GM18873 (cell line): ENCODE results near the gene DAB2IP.
"Not testable (repeated sequence)": the region's sequence is repeated elsewhere in the genome, so short reads cannot be mapped to it uniquely, and the experiment has no call there.

Experiments
- ATAC-seq: cut with Tn5 transposase; IDR thresholded peaks from one replicate; pipeline ENCODE4 v1.9.1; 2021; ENCODE audit warnings: mild to moderate bottlenecking, moderate library complexity, moderate number of reproducible peaks; ENCODE audit not compliant: unreplicated experiment, low FRiP score

Gene DAB2IP

DNA sequence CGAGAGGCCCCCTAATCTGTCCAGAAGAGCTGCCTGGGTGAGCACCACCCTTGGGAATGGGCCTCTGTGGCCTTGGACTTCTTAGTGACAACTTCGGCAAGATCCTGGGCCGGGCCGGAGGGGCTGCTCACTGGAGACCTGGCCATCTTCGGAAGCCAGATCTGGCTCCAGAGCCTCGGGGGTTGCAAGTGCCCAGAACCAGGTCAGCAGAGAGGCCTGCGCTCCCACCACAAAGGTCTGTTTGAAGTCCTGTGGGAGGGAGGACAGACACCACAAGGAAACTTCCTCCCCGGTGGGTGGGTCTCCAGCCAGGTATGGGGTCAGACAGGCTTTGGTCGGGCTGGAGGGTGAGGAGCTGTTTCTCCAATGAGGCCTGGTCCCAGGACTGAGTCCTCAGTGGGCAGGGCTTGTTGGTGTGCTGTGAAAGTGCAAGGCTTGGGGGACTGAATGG is 86.1 kb downstream of the DAB2IP start:
- no peak for ATAC-seq

- no peak for ATAC-seq
Measured at GRCh38 chr9:121738411-121738810, 87.0 kb downstream of the DAB2IP start.

- ATAC-seq, result no peak
Measured at GRCh38 chr9:121738968-121739367, 87.5 kb downstream of the DAB2IP start.

DNA sequence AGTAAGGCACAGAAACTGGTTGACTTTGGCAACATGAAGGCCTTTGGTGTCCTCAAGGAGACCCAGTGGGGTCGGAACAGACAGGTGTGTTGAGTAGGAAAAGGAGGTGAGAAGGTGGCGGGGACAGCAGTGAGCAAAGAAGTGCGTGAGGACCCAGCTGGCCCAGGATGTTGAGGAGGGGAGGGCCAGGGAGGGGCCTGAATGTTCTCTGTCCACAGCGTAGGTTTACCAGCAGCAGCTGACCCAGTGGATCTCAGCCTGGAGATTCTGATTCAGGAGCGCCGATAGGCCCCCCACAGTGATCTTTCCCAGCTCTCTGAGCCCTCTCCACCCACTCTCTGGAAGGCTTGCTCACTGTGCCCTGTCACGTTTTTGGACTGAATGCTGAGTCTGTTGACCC is 88.5 kb downstream of the DAB2IP start:
- no peak for ATAC-seq

DNA sequence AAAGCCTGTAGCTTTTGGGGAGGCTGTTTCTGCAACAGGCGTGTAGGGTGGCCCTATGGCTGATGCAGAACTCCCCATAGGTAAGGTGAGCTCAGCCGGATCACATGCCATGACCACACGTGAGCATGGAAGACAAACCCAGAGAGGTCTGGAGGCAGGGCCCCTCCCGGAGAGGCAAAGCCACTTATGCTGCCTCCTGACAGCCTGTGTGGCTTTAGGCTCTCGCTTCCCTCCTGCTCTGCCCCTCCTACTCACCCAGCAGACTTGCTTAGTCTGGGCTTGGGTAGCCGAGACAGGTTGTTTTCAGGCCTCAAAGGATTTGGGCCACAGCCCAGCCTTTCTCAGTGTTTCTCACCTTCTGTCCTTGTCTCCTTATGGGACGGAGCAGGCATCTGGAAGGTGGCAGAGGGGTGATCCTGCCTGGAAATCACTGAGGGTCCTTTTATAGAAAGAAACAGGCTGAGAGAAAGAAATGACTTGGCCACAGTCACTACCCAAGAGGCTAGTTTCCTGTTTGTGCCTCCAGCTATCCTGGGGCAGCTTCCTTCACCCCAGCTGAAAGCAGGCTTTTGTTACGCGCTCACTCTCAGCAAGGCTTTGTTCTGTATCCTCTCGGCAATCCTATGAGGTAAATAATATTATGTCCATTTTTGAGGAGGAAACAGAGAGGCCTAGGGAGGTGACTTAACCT is 89.9 kb downstream of the DAB2IP start:
- no peak for ATAC-seq

DNA sequence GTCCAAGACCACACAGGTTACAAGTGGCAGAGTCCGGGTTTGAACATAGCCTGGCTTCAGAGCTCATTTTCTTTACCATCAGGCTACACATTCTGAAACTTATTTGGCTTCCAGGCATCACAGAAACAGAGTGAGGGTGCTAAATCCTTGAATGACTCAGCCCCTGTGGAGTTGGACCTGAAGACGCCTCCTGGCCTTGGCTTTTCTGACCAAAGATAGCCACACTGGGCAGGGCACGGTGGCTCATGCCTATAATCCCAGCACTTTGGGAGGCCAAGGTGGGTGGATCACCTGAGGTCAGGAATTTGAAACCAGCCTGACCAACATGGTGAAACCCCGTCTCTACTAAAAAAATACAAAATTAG is 90.5 kb downstream of the DAB2IP start:
- not testable (repeated sequence) for ATAC-seq

GRCh38 chr9:121742923-121743322 is 91.5 kb downstream of the DAB2IP start:
- ATAC-seq, result no peak

- no peak for ATAC-seq
Measured at GRCh38 chr9:121743441-121744001, 92.1 kb downstream of the DAB2IP start.

- no peak for ATAC-seq
Measured at GRCh38 chr9:121744002-121744686, 92.7 kb downstream of the DAB2IP start.

DNA sequence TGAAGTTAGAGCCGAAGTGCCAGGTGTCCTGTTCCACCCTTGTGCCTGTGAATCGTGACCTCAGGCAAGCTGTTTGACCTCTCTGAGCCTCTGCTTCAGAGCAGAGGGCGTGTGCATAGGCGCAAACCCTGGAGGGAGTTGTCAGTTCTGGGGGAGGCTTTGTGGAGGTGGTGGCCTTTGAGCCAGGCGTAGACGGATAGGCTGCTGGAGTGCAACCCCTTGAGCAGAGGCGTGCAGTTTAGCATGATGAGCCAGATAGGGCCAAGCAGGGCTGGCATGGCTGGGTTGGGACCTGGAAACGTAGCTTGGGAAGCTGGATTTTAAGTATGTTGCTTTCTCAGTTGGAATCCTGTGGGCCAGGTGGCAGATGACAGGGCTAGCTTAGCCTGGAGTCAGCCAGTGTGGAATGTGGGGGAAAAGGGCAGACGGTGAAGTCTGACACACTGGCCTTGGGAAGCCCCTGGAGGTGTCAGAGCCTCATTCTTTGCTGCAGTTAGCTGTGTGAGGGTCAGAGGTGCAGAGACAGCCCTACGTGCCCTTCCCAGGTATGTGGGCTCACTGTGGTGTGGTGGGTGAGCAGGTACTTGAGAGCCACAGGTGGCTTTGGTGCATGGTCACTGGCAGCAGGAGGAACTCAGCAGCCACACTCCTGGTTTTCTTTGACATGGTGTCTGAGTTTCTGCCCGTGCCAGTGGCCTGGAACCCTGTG is 93.4 kb downstream of the DAB2IP start:
- no peak for ATAC-seq

DNA sequence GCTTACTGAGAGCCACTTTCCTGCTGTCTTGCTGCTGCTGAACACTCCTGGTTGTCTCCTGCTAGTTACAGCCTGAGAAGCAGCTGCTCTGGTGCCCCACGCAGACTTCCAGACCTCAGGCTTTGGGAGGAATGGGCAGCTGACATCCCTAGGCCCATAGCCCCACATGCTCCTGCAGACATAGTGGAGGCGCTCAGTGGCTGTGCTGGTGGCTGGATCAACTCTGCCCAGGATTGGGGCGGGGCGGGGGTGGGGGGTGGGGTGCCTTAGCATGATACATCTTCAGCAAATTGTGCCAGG is 93.9 kb downstream of the DAB2IP start:
- ATAC-seq, result no peak

- ATAC-seq, result no peak
Measured at GRCh38 chr9:121746411-121746810, 95.0 kb downstream of the DAB2IP start.

- ATAC-seq, result no peak
Measured at GRCh38 chr9:121746866-121747265, 95.4 kb downstream of the DAB2IP start.

DNA sequence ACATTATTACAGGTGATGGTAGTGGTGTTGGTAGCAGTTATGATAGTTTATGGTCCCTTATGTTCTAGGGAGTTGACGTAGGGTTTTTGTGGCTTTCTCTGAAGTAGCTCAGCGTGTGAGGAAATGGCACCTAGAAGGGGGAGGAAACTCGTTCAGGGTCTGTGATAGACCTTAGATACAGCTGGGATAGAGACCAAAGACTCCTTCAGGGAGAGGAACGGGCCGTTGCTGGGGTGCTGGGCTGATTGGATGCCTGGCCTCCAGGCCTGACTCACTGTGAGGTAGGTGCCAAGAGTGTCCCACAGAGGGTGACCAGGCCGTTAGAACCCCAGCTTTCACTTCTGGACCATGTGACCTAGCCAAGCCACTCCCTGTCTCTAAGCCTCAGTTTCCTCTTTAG is 96.6 kb downstream of the DAB2IP start:
- ATAC-seq, result no peak

DNA sequence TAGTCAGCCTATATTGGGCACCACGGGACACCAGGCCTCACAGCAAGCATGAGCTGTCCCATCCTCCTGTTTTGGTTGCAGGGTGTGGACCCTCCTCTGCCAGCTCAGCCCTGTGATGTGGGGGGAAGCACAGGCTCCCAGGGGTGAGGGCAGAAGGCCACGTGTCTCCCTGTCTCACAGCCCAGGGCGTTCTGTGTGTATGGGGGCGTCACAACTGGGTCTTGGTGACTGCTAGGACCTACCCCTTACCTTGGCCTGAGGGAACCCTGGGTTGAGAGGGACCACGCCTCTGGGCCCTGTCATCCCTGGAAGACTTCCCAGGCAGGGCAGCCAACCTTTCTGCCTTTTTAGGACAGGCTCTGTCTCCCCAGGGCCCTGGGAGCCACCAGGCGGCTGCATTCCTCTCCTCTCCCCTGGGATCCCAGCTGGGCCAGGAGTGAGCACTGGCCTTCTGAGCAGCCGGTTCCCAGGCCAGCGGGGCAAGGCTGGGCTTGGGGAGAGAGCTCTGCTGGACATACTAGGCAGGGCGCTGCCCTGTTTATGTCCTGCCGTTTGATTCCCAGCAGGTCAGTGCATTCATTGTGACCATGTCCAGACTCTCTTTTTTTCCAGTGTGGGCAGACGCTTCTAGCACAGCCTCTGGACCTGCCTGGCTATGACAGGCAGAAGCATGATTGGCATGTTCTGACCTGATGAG is 97.4 kb downstream of the DAB2IP start:
- no peak for ATAC-seq

- ATAC-seq, result no peak
Measured at GRCh38 chr9:121749614-121750013, 98.2 kb downstream of the DAB2IP start.

GRCh38 chr9:121750259-121750714 is 98.9 kb downstream of the DAB2IP start:
- ATAC-seq, result no peak

DNA sequence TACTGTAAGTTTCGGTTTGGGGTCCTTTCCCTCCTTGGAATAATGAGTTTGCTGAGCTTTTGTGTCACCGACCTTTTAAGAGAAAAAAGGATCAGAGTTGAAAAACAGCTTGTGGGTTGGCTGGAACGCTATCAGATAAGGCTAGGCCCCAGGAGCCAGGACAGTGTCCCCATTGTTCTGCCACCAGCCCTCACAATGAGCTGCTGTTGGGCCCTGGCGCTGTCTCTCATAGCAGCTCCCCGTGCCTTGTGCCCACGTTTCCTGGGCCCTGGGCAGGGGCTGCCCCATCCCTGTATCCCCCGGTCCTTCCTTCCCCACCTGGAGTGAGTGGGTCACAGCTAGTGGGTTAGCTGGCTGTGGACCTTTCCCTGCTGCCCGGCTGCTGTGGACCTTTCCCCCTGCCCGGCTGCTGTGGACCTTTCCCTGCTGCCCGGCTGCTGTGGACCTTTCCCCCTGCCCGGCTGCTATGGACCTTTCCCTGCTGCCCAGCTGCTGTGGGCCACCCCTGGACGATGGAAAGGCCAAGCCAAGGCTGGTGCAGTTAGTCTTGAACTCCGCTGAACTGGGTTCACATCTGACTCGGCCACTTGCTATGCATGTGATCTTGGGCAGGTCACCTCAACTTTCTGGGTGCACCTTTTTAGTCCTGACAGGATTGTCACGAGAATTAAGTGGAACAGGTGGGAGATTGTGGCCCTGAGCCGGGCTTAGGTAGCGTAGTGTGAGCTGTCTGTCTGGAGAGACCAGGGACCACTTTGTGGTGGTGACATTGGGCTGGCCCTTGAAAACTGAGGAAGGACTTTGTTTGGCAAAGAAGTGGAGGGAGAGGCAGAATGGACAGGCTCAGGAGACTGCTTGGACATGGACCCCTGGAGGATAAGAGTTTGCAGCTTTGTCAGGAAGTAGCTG is 99.5 kb downstream of the DAB2IP start:
- ATAC-seq, result no peak

DNA sequence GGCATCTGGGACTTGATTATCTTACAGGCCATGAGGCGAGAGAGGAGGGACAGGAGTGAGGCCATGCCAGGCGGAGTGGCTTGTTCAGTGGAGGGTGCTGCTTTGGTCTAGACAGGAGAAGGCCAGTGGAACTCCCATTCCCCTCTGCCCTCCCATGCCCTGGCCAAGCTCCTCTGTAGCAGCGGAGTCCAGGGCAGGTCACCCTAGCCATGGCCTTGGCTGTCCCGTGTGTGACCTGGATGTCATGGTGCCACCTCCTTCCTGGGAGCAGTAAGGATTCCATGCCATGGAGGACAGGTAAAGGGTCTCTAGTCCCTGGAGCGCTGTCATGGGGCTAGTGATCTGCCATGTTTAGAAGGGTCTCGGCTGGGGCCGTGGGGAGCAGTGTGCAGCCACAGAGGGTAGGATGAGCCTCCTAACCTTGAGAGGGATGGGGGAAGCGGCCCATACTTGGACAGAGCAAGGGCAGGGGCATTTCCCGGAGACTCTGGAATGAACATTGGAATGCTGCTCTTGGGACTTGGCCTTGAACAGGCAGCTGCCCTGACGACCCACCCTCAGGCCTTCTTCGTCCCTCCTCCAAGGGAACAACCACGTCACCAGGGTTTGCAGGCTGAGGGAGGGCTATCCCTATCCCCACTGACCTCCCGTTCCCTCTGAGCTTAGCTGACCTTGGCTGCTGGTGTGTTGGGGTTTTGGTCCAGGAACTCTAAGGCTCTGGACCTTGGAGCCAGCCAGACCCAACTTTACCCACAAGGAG is 100.4 kb downstream of the DAB2IP start:
- ATAC-seq, result no peak
